ENCODE measurements around the gene TPK1. TPM values are rescaled to one million over a fixed set of nuclear protein-coding genes. Genes with fewer than 3 reads are reported as not detected.
"Not testable (repeated sequence)": the region's sequence is repeated elsewhere in the genome, so short reads cannot be mapped to it uniquely, and the experiment has no call there.

TPK1 gene
- polyA plus RNA-seq, 3 donors from 2014 or later, result 15.8 to 18.2 (median 16.7) TPM

GRCh38 chr7:144594580-144594979, 241.3 kb downstream of the TPK1 start:
- Mint-ChIP-seq H3K36me3 (peaks cover 42 to 54% (median 45%) of the 10 kb centered on the region in 3 donors), H3K27me3 (ENCODE audit: low read depth in 3 of 3) (no peaks in the 10 kb centered on the region), H3K4me1 (no peaks in the 10 kb centered on the region), H3K9me3 (peaks cover 14 to 33% (median 24%) of the 10 kb centered on the region in 6 donors), H3K27ac (no peak overlapping the region), H3K4me3 (no peak overlapping the region)
- no peak for DNase-seq

GRCh38 chr7:144588559-144589051, 247.2 kb downstream of the TPK1 start:
- no peak overlapping the region for H3K27ac Mint-ChIP-seq
- no peak for DNase-seq
- peaks cover 4 to 10% of the 10 kb centered on the region in 2 donors for H3K4me1 Mint-ChIP-seq
- H3K9me3 Mint-ChIP-seq, result peaks cover 4 to 10% (median 6%) of the 10 kb centered on the region in 6 donors
- no peaks in the 10 kb centered on the region for H3K27me3 Mint-ChIP-seq (ENCODE audit: low read depth in 3 of 3)
- H3K36me3 Mint-ChIP-seq, result peaks cover 23 to 38% (median 24%) of the 10 kb centered on the region in 3 donors
- H3K4me3 Mint-ChIP-seq, result no peak overlapping the region

- peaks cover 4 to 10% of the 10 kb centered on the region in 2 donors for H3K4me1 Mint-ChIP-seq
- H3K4me3 Mint-ChIP-seq, result no peak overlapping the region
- H3K27me3 Mint-ChIP-seq (ENCODE audit: low read depth in 3 of 3), result no peaks in the 10 kb centered on the region
- peaks cover 0 to 1% (median 0%) of the 10 kb centered on the region in 6 donors for H3K9me3 Mint-ChIP-seq
- H3K27ac Mint-ChIP-seq, result no peak overlapping the region
- no peak for DNase-seq
- peaks cover 21 to 35% (median 22%) of the 10 kb centered on the region in 3 donors for H3K36me3 Mint-ChIP-seq
Measured at GRCh38 chr7:144587701-144588100, 248.2 kb downstream of the TPK1 start.

GRCh38 chr7:144584726-144585125, 251.1 kb downstream of the TPK1 start:
- no peaks in the 10 kb centered on the region for H3K9me3 Mint-ChIP-seq
- no peak for DNase-seq
- peaks cover 4 to 10% of the 10 kb centered on the region in 2 donors for H3K4me1 Mint-ChIP-seq
- no peaks in the 10 kb centered on the region for H3K27me3 Mint-ChIP-seq (ENCODE audit: low read depth in 3 of 3)
- no peak overlapping the region for H3K4me3 Mint-ChIP-seq
- peaks cover 8 to 19% (median 15%) of the 10 kb centered on the region in 3 donors for H3K36me3 Mint-ChIP-seq
- no peak overlapping the region for H3K27ac Mint-ChIP-seq

- DNase-seq, result no peak
- H3K36me3 Mint-ChIP-seq, result peaks cover 5 to 20% (median 6%) of the 10 kb centered on the region in 3 donors
- H3K4me3 Mint-ChIP-seq, result no peak overlapping the region
- no peak overlapping the region for H3K27ac Mint-ChIP-seq
- H3K4me1 Mint-ChIP-seq, result no peaks in the 10 kb centered on the region
- H3K9me3 Mint-ChIP-seq, result no peaks in the 10 kb centered on the region
- no peaks in the 10 kb centered on the region for H3K27me3 Mint-ChIP-seq (ENCODE audit: low read depth in 3 of 3)
Measured at GRCh38 chr7:144579687-144580086, 256.2 kb downstream of the TPK1 start.

GRCh38 chr7:144575456-144575855, 260.4 kb downstream of the TPK1 start:
- H3K9me3 Mint-ChIP-seq, result no peaks in the 10 kb centered on the region
- no peak for DNase-seq
- no peaks in the 10 kb centered on the region for H3K4me1 Mint-ChIP-seq
- no peak overlapping the region for H3K27ac Mint-ChIP-seq
- peaks cover 3 to 7% (median 3%) of the 10 kb centered on the region in 3 donors for H3K36me3 Mint-ChIP-seq
- H3K27me3 Mint-ChIP-seq (ENCODE audit: low read depth in 3 of 3), result peaks cover 0 to 2% (median 0%) of the 10 kb centered on the region in 3 donors
- H3K4me3 Mint-ChIP-seq, result no peak overlapping the region

GRCh38 chr7:144574753-144575152, 261.1 kb downstream of the TPK1 start:
- H3K36me3 Mint-ChIP-seq; H3K4me1 Mint-ChIP-seq; H3K27ac Mint-ChIP-seq; H3K27me3 Mint-ChIP-seq (ENCODE audit: low read depth in 3 of 3); H3K4me3 Mint-ChIP-seq; DNase-seq; H3K9me3 Mint-ChIP-seq: not testable (repeated sequence)

GRCh38 chr7:144568233-144568632, 267.6 kb downstream of the TPK1 start:
- DNase-seq, result no peak
- no peaks in the 10 kb centered on the region for H3K27me3 Mint-ChIP-seq (ENCODE audit: low read depth in 3 of 3)
- no peak overlapping the region for H3K27ac Mint-ChIP-seq
- no peaks in the 10 kb centered on the region for H3K9me3 Mint-ChIP-seq
- H3K4me3 Mint-ChIP-seq, result no peak overlapping the region
- peaks cover 0 to 8% (median 3%) of the 10 kb centered on the region in 3 donors for H3K36me3 Mint-ChIP-seq
- no peaks in the 10 kb centered on the region for H3K4me1 Mint-ChIP-seq

GRCh38 chr7:144565586-144565985, 270.3 kb downstream of the TPK1 start:
- Mint-ChIP-seq H3K27ac (no peak overlapping the region), H3K4me3 (no peak overlapping the region), H3K4me1 (no peaks in the 10 kb centered on the region), H3K27me3 (ENCODE audit: low read depth in 3 of 3) (no peaks in the 10 kb centered on the region), H3K9me3 (no peaks in the 10 kb centered on the region), H3K36me3 (peaks cover 3 to 8% (median 4%) of the 10 kb centered on the region in 3 donors)
- DNase-seq, result no peak

- Mint-ChIP-seq H3K27ac (no peak overlapping the region), H3K36me3 (peaks cover 10 to 21% (median 16%) of the 10 kb centered on the region in 3 donors), H3K4me3 (no peak overlapping the region), H3K4me1 (peaks cover 4 to 12% of the 10 kb centered on the region in 2 donors), H3K9me3 (no peaks in the 10 kb centered on the region), H3K27me3 (ENCODE audit: low read depth in 3 of 3) (no peaks in the 10 kb centered on the region)
- DNase-seq, result no peak
Measured at GRCh38 chr7:144549861-144550260, 286.0 kb downstream of the TPK1 start.

- Mint-ChIP-seq H3K4me3 (no peak overlapping the region), H3K9me3 (no peaks in the 10 kb centered on the region), H3K27me3 (ENCODE audit: low read depth in 3 of 3) (no peaks in the 10 kb centered on the region), H3K36me3 (peaks cover 10 to 20% (median 16%) of the 10 kb centered on the region in 3 donors), H3K27ac (no peak overlapping the region), H3K4me1 (peaks cover 4 to 12% of the 10 kb centered on the region in 2 donors)
- no peak for DNase-seq
Measured at GRCh38 chr7:144548556-144548955, 287.3 kb downstream of the TPK1 start.

GRCh38 chr7:144547888-144548287, 288.0 kb downstream of the TPK1 start:
- DNase-seq, result no peak
- H3K4me3 Mint-ChIP-seq, result no peak overlapping the region
- H3K4me1 Mint-ChIP-seq, result peaks cover 4 to 12% of the 10 kb centered on the region in 2 donors
- H3K27me3 Mint-ChIP-seq (ENCODE audit: low read depth in 3 of 3), result no peaks in the 10 kb centered on the region
- no peaks in the 10 kb centered on the region for H3K9me3 Mint-ChIP-seq
- peaks cover 10 to 17% (median 16%) of the 10 kb centered on the region in 3 donors for H3K36me3 Mint-ChIP-seq
- H3K27ac Mint-ChIP-seq, result no peak overlapping the region

GRCh38 chr7:144546782-144547181, 289.1 kb downstream of the TPK1 start:
- Mint-ChIP-seq H3K27me3 (ENCODE audit: low read depth in 3 of 3) (no peaks in the 10 kb centered on the region), H3K36me3 (peaks cover 10 to 17% (median 16%) of the 10 kb centered on the region in 3 donors), H3K4me1 (peaks cover 4 to 12% of the 10 kb centered on the region in 2 donors), H3K9me3 (no peaks in the 10 kb centered on the region), H3K27ac (no peak overlapping the region), H3K4me3 (no peak overlapping the region)
- DNase-seq, result no peak

GRCh38 chr7:144545330-144545729, 290.5 kb downstream of the TPK1 start:
- Mint-ChIP-seq H3K36me3 (peaks cover 10 to 16% (median 15%) of the 10 kb centered on the region in 3 donors), H3K9me3 (no peaks in the 10 kb centered on the region)
- DNase-seq, result no peak

More at GRCh38 chr7:144545330-144545729, 290.5 kb downstream of the TPK1 start:
- peaks cover 4 to 11% of the 10 kb centered on the region in 2 donors for H3K4me1 Mint-ChIP-seq
- H3K27ac Mint-ChIP-seq, result no peak overlapping the region
- H3K27me3 Mint-ChIP-seq (ENCODE audit: low read depth in 3 of 3), result no peaks in the 10 kb centered on the region
- no peak overlapping the region for H3K4me3 Mint-ChIP-seq

Measured in immature natural killer cell (primary cell).